Measurements from ENCODE around the gene BANK1.

The BANK1 gene

GRCh38 chr4:101818362-101818761, 27.8 kb downstream of the BANK1 start:
- DNase-seq (ENCODE audit: low read depth): no peak
- no peak overlapping the region for H3K4me3 ChIP-seq (ENCODE audit: low read depth, low read length)
- TF ChIP-seq MAX (IDR thresholded peaks at IDR 0.05; ENCODE audit: low read depth, low read length) (no peak), CTCF (IDR thresholded peaks at IDR 0.05; ENCODE audit: low read depth, low read length) (no peak), MYC (IDR thresholded peaks at IDR 0.05; ENCODE audit: low read depth, low read length) (no peak), POLR2A (IDR thresholded peaks at IDR 0.05; ENCODE audit: extremely low read depth, insufficient read length) (no peak)

GRCh38 chr4:101823864-101824263, 33.3 kb downstream of the BANK1 start:
- TF ChIP-seq MAX (IDR thresholded peaks at IDR 0.05; ENCODE audit: low read depth, low read length) (no peak), POLR2A (IDR thresholded peaks at IDR 0.05; ENCODE audit: extremely low read depth, insufficient read length) (no peak), CTCF (IDR thresholded peaks at IDR 0.05; ENCODE audit: low read depth, low read length) (no peak), MYC (IDR thresholded peaks at IDR 0.05; ENCODE audit: low read depth, low read length) (no peak)
- no peak overlapping the region for H3K4me3 ChIP-seq (ENCODE audit: low read depth, low read length)
- no peak for DNase-seq (ENCODE audit: low read depth)

GRCh38 chr4:101824500-101824899, 34.0 kb downstream of the BANK1 start:
- DNase-seq (ENCODE audit: low read depth): no peak
- no peak overlapping the region for H3K4me3 ChIP-seq (ENCODE audit: low read depth, low read length)
- no peak for TF ChIP-seq MYC (IDR thresholded peaks at IDR 0.05; ENCODE audit: low read depth, low read length)
- no peak for TF ChIP-seq MAX (IDR thresholded peaks at IDR 0.05; ENCODE audit: low read depth, low read length)
- TF ChIP-seq POLR2A (IDR thresholded peaks at IDR 0.05; ENCODE audit: extremely low read depth, insufficient read length): no peak
- no peak for TF ChIP-seq CTCF (IDR thresholded peaks at IDR 0.05; ENCODE audit: low read depth, low read length)

- no peak for TF ChIP-seq MAX (IDR thresholded peaks at IDR 0.05; ENCODE audit: low read depth, low read length)
- TF ChIP-seq CTCF (IDR thresholded peaks at IDR 0.05; ENCODE audit: low read depth, low read length): no peak
- TF ChIP-seq POLR2A (IDR thresholded peaks at IDR 0.05; ENCODE audit: extremely low read depth, insufficient read length): no peak
- no peak for TF ChIP-seq MYC (IDR thresholded peaks at IDR 0.05; ENCODE audit: low read depth, low read length)
These were observed 35.4 kb downstream of the BANK1 start for GRCh38 chr4:101825953-101826352.

GRCh38 chr4:101831816-101832215, 41.3 kb downstream of the BANK1 start:
- no peak for DNase-seq (ENCODE audit: low read depth)
- H3K4me3 ChIP-seq (ENCODE audit: low read depth, low read length): no peak overlapping the region
- TF ChIP-seq MAX (IDR thresholded peaks at IDR 0.05; ENCODE audit: low read depth, low read length): no peak
- no peak for TF ChIP-seq POLR2A (IDR thresholded peaks at IDR 0.05; ENCODE audit: extremely low read depth, insufficient read length)
- no peak for TF ChIP-seq CTCF (IDR thresholded peaks at IDR 0.05; ENCODE audit: low read depth, low read length)
- no peak for TF ChIP-seq MYC (IDR thresholded peaks at IDR 0.05; ENCODE audit: low read depth, low read length)

More at GRCh38 chr4:101825953-101826352, 35.4 kb downstream of the BANK1 start:
- H3K4me3 ChIP-seq (ENCODE audit: low read depth, low read length): no peak overlapping the region
- DNase-seq (ENCODE audit: low read depth): no peak

- TF ChIP-seq POLR2A (IDR thresholded peaks at IDR 0.05; ENCODE audit: extremely low read depth, insufficient read length): no peak
- TF ChIP-seq MYC (IDR thresholded peaks at IDR 0.05; ENCODE audit: low read depth, low read length): no peak
- TF ChIP-seq MAX (IDR thresholded peaks at IDR 0.05; ENCODE audit: low read depth, low read length): no peak
- no peak for TF ChIP-seq CTCF (IDR thresholded peaks at IDR 0.05; ENCODE audit: low read depth, low read length)
- DNase-seq (ENCODE audit: low read depth): no peak
- no peak overlapping the region for H3K4me3 ChIP-seq (ENCODE audit: low read depth, low read length)
These were observed 43.0 kb downstream of the BANK1 start for GRCh38 chr4:101833480-101833879.
